Esophagus muscularis mucosa (tissue), 4 donors: ENCODE results near the gene CTSZ.

Experiments
- EP300 ChIP-seq: sonication (generic); formaldehyde crosslinking; IDR thresholded peaks from one replicate; pipeline ENCODE4 v1.6.1; 2017; ENCODE audit warnings: antibody characterized with exemption
- POLR2A ChIP-seq: fragments of 450-650 bp; IDR thresholded peaks from one replicate; pipeline ENCODE4 v1.6.1; 2017; ENCODE audit warnings: antibody characterized with exemption, moderate library complexity, mild to moderate bottlenecking, low read depth
- POLR2AphosphoS5 ChIP-seq, 2 donors: sonication (generic); formaldehyde crosslinking; IDR thresholded peaks; one replicate each; pipeline ENCODE4 v1.6.1; 2017; ENCODE audit warnings: antibody characterized with exemption in 2 of 2
- TF ChIP-seq, protein P1 (sequence below), 3 experiments: fragments of 200-600 bp in 2 of 3; fragments of 450-650 bp in 1 of 3; sonication (generic) in 2 of 3; IDR thresholded peaks; one replicate each; pipeline ENCODE4 v1.5.1; 2017 to 2019; ENCODE audit warnings: antibody characterized with exemption in 3 of 3, mild to moderate bottlenecking in 2 of 3, moderate library complexity in 1 of 3

DNA sequence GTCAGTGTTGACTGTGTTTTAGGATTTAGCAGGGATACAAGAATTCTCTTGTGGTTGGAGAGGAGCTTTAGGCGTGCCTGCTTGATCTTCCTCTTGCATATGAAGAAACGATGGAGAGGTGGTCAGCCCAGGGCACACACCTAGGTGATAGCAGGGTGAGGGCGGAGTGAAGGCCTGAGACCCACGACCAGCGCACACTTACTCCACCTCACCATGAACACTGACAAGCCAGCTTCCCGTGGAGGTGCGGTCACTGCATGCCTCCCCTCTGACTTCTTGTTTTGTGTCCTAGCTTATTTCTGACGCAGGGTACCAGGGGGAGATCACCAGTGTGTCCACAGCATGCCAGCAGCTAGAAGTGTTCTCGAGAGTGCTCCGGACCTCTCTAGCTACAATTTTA lies 17.9 kb downstream of the CTSZ start:
- TF ChIP-seq, protein P1, sequence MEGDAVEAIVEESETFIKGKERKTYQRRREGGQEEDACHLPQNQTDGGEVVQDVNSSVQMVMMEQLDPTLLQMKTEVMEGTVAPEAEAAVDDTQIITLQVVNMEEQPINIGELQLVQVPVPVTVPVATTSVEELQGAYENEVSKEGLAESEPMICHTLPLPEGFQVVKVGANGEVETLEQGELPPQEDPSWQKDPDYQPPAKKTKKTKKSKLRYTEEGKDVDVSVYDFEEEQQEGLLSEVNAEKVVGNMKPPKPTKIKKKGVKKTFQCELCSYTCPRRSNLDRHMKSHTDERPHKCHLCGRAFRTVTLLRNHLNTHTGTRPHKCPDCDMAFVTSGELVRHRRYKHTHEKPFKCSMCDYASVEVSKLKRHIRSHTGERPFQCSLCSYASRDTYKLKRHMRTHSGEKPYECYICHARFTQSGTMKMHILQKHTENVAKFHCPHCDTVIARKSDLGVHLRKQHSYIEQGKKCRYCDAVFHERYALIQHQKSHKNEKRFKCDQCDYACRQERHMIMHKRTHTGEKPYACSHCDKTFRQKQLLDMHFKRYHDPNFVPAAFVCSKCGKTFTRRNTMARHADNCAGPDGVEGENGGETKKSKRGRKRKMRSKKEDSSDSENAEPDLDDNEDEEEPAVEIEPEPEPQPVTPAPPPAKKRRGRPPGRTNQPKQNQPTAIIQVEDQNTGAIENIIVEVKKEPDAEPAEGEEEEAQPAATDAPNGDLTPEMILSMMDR (IDR thresholded peaks at IDR 0.05): no peak
- TF ChIP-seq POLR2A: no peak
- no peak for TF ChIP-seq EP300
- TF ChIP-seq POLR2AphosphoS5 (IDR thresholded peaks at IDR 0.05): no peak
